NB4 (cell line): ENCODE results near the gene C15orf39.

Experiments
- MYC ChIP-seq: IDR thresholded peaks from 2 replicates; pipeline ENCODE4 v1.6.1; 2011; ENCODE audit warnings: low read depth, low read length
- TF ChIP-seq, protein P1 (sequence below): IDR thresholded peaks from one replicate; pipeline ENCODE4 v1.5.1; 2012; ENCODE audit warnings: low read depth, low read length
- TF ChIP-seq, protein P2 (sequence below): IDR thresholded peaks from 2 replicates; pipeline ENCODE4 v1.6.1; 2011; ENCODE audit warnings: low read depth, low read length

- no peak for TF ChIP-seq MYC
- TF ChIP-seq, protein P1, sequence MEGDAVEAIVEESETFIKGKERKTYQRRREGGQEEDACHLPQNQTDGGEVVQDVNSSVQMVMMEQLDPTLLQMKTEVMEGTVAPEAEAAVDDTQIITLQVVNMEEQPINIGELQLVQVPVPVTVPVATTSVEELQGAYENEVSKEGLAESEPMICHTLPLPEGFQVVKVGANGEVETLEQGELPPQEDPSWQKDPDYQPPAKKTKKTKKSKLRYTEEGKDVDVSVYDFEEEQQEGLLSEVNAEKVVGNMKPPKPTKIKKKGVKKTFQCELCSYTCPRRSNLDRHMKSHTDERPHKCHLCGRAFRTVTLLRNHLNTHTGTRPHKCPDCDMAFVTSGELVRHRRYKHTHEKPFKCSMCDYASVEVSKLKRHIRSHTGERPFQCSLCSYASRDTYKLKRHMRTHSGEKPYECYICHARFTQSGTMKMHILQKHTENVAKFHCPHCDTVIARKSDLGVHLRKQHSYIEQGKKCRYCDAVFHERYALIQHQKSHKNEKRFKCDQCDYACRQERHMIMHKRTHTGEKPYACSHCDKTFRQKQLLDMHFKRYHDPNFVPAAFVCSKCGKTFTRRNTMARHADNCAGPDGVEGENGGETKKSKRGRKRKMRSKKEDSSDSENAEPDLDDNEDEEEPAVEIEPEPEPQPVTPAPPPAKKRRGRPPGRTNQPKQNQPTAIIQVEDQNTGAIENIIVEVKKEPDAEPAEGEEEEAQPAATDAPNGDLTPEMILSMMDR, result no peak
- TF ChIP-seq, protein P2, sequence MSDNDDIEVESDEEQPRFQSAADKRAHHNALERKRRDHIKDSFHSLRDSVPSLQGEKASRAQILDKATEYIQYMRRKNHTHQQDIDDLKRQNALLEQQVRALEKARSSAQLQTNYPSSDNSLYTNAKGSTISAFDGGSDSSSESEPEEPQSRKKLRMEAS, result no peak
Observed at GRCh38 chr15:75174102-75174501, 27.6 kb upstream of the C15orf39 start.
